GM18505 (cell line): Measurements from ENCODE around the gene SPATA20.

ENCODE experiments used
- ATAC-seq: cut with Tn5 transposase; IDR thresholded peaks from one replicate; pipeline ENCODE4 v1.9.1; 2021; ENCODE audit not compliant: unreplicated experiment
- POLR2A ChIP-seq: IDR thresholded peaks from 4 replicates; pipeline ENCODE4 v1.6.1; 2011; ENCODE audit warnings: borderline replicate concordance; ENCODE audit not compliant: insufficient read depth, insufficient read length; ENCODE audit errors: extremely low read depth

Gene SPATA20

GRCh38 chr17:50527949-50528474 lies 19.0 kb upstream of the SPATA20 start:
- TF ChIP-seq POLR2A, result no peak
- no peak for ATAC-seq

DNA sequence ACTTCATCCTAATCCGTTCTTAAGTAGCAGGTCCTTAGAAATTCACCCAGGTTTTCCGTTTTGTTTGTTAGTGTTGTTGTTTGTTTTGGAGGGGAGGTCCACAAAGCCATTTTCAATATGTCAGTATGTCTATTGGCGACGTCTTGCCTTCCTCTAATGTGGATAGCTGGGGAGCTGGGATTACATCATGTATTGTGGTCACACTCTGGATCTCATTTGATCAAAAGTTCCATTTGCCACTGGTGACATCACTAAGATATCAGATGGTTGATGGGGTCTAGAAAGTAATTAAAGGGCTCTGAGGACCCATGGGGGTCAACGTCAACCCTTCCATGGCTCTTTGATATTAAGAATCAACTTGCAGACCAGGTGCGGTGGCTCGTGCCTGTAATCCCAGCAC lies 17.1 kb upstream of the SPATA20 start:
- TF ChIP-seq POLR2A, result no peak
- ATAC-seq, result no peak

GRCh38 chr17:50531428-50532025 lies 15.4 kb upstream of the SPATA20 start:
- TF ChIP-seq POLR2A, result no peak
- no peak for ATAC-seq

DNA sequence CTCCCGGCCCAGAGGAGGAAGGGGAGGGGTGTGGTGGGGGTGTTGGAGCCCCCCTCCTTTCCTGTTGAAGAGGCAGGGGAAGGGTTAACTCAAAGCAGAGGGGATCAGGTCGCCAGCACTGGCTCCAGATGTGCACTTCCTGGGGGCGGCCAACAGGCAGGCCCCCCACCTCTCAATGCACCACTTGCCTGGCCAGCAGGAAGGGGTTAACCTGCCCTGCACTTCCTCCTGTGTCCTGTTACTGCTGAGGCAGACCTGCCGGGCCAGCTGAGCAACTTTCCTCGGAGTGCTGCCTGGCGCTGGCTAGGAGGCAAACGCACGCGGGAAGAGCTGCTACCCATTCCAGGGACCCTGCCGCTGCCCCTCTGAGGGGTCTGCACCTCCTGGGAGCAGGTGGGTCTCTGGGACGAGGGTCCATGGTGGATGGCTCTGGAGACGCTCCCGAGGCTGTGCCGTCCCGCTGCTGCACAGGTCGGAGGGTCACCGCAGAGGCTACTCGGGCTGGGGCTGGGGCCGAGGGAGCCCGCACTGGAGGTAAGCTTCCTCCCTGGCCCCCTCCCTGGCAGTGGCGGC lies 14.4 kb upstream of the SPATA20 start, which contains the start of gene EPN3:
EPN3 (plus strand) TSS at position 284 of the 573 bp plus-strand sequence. CDS start 3,822 bp downstream, outside the sequence.
- TF ChIP-seq POLR2A, result no peak
- no peak for ATAC-seq

GRCh38 chr17:50533185-50533584 lies 13.8 kb upstream of the SPATA20 start:
- no peak for ATAC-seq
- TF ChIP-seq POLR2A, result no peak

GRCh38 chr17:50533720-50534148 lies 13.2 kb upstream of the SPATA20 start:
- no peak for TF ChIP-seq POLR2A
- no peak for ATAC-seq

GRCh38 chr17:50534222-50534978 lies 12.6 kb upstream of the SPATA20 start:
- no peak for TF ChIP-seq POLR2A
- ATAC-seq, result no peak

GRCh38 chr17:50534979-50535326 lies 12.0 kb upstream of the SPATA20 start:
- ATAC-seq, result no peak
- TF ChIP-seq POLR2A, result no peak

DNA sequence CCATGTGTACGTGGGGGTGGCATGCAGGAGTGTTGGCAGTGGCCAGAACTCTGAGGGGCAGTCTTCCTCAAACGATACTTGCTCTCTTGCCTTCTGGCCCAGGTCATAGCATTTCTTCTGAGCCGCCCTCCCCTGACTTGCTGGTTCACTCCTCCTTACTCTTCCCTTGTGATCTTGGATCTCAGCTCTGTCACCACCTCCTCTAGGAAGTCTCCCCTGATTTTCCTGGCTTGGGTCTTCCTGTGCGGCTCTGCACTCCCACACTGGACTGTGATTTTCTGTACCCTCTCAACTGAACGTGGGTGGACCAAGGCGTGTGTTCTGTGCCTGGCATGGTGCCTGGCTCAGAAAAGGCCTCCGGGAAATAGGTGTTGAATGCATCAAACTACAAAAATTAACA lies 11.6 kb upstream of the SPATA20 start:
- no peak for TF ChIP-seq POLR2A
- ATAC-seq, result no peak

GRCh38 chr17:50536683-50537646 lies 10.0 kb upstream of the SPATA20 start:
- ATAC-seq, result no peak
- no peak for TF ChIP-seq POLR2A

DNA sequence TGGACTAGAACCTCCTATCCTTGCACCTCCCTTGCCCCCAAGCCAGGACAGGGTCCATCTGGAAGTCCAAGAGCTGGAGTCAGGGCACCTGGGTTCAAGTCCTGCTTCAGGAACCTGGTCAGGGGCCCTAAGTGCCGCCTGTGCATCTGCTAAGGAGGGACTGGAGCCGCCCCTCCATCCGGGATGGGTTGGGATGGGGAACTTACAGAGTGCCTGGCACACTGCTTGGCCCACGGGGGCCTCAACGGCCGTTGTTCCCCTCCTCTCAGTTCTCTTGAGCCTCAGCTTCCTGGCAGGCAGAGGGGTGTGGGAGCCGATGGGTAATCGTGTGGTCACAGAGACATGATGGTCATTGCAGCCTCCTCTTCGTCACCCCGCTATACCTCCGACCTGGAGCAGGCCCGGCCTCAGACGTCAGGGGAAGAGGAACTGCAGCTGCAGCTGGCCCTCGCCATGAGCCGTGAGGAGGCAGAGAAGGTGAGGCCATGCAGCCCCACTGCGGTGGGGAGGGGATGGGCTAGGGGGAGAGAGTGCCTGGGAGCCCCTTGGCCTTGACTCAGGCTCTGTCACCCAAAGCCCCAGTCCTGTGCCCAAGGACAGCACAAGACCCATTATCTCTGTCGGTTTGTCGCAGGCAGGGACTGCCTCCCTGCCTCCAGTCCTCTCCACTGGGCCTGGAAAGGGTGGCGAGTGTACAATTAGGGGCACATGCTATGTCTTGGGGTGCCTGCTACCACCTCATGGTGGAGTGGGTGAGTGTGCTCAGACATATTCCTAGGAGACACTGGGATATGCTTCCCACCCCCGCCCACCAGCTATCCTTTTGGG lies 9.0 kb upstream of the SPATA20 start:
- ATAC-seq, result no peak
- TF ChIP-seq POLR2A, result no peak
